ENCODE results near the gene TBX20.

The TBX20 gene, protein sequence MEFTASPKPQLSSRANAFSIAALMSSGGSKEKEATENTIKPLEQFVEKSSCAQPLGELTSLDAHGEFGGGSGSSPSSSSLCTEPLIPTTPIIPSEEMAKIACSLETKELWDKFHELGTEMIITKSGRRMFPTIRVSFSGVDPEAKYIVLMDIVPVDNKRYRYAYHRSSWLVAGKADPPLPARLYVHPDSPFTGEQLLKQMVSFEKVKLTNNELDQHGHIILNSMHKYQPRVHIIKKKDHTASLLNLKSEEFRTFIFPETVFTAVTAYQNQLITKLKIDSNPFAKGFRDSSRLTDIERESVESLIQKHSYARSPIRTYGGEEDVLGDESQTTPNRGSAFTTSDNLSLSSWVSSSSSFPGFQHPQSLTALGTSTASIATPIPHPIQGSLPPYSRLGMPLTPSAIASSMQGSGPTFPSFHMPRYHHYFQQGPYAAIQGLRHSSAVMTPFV

GRCh38 chr7:35253710-35254495 lies at the start of gene TBX20:
Gene TBX20 (minus strand): TSS chr7:35254100. CDS start chr7:35253620, 480 bp downstream.
- DNase-seq = peak; percentile 64

DNA sequence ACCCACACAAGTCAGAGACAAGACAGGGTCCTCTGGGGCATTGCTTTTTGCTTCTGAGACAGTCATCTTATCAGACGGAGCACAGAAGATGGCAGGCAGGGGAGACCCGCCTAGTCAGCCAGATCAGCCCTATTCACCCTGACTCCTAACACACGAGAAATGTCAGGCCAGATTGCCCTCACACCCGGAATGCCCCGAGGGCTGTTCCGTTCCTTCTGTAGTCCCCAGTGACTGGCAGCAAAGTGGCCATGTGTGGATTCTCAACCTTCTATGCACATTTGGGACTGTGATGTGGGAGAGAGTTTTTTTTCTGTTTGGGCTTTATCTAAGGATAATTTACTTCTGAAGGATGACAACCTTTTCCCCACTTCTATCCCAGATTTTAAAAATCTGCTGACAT lies 35.5 kb upstream of the TBX20 start:
- no peak for DNase-seq

- no peak for DNase-seq
These were observed 33.1 kb upstream of the TBX20 start for GRCh38 chr7:35286986-35287385.

GRCh38 chr7:35286422-35286821 lies 32.5 kb upstream of the TBX20 start:
- no peak for DNase-seq

GRCh38 chr7:35285799-35286198 lies 31.9 kb upstream of the TBX20 start:
- DNase-seq = no peak

- DNase-seq = no peak
These were observed 27.0 kb upstream of the TBX20 start for GRCh38 chr7:35280902-35281301.

DNA sequence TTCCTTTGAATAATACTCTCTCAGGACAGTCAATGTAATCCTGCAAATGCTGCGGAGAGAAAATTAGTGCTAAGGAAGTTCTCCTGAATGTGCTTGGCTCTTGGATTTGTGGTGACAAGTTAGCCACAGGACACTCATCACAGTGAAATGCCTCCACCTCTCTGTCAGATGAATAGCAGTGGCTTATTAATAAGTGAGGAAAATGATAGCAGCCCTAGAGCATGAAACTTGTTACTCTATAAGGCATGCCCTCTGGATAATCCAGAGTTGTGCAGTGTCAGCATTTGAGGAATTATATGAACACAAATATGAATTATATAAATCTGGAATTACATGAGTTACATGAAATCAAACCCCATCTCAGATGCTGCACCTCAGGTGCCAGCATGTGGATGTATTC lies 23.5 kb upstream of the TBX20 start:
- no peak for DNase-seq

DNA sequence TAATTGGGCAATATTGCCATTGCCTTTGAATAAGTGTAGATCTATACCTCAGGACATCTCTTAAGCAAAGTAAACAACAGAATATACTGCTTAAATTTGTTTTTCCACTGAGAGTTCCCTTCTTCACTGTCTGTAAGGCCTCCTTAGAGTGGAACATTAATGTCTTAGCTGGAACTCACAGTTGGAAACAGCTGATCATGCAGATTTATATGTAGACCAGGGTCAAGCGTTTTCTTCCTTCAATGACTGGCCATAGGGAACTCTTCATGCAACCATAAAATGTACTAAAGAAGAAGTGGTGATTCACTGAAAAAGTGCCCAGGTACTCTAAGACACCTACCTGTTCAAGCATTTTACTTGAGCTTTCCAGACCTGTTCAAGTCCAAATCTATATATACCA lies 18.3 kb upstream of the TBX20 start:
- DNase-seq = no peak

- no peak for DNase-seq
These were observed 15.1 kb upstream of the TBX20 start for GRCh38 chr7:35268953-35269352.

- DNase-seq = no peak
These were observed 13.5 kb upstream of the TBX20 start for GRCh38 chr7:35267411-35267810.

GRCh38 chr7:35263396-35263795 lies 9.5 kb upstream of the TBX20 start:
- no peak for DNase-seq

- DNase-seq = no peak
These were observed 7.8 kb upstream of the TBX20 start for GRCh38 chr7:35261476-35262285.

GRCh38 chr7:35261041-35261440 lies 7.1 kb upstream of the TBX20 start:
- DNase-seq = no peak

DNA sequence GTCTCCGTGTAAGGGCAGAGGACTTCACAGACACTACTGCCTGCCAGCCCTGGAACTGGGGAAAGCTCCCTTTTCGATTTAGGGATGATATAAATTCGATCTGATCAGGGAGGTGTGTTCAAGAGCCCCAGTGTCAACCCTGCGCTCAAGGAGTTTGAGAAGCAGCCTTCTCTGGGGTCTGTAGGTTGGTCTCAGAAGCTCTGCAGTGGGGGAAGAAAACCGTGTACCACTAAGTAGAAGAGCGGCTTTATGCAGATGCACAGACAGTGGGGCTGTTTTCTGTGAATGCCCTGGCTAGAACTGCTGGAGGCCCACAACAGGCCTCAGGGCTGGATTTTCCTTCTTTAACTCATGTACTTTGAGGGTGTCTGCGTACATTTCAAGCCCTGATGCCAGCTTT lies 6.3 kb upstream of the TBX20 start:
- DNase-seq = no peak

GRCh38 chr7:35259523-35259908 lies 5.6 kb upstream of the TBX20 start:
- DNase-seq = no peak

DNA sequence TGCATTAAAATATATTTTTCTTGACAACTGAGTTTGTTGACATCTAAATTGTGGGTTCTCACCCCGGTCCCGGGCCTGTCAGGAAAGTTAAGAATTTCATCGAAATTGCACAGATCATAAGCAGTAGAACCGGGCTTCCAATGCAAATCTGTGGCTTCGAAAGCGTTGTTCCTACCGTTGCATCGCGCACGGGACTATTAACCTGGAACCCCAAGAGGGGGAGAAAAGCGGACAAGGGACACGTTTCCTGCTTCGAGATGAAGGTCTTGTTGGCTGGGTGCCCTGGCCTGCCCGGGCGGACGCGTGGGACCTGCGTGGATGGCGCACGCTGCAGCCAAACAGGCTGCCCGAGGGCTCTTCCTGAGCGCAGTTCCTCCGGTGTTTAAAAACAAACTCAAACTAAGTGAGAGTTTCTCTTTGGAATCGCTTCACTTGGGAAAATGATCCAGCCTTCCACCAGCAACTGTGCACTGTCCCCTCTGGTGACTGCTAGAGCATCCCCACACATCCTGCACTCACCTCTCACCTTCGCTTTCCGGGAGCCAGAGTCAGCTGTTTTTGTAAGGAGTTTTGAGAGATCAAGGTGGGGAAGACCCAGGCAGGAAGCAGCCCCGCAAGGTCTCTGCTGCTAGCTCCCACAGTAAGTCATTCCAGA lies 5.1 kb upstream of the TBX20 start:
- DNase-seq = no peak

- no peak for DNase-seq
These were observed 4.4 kb upstream of the TBX20 start for GRCh38 chr7:35258125-35258867.

DNA sequence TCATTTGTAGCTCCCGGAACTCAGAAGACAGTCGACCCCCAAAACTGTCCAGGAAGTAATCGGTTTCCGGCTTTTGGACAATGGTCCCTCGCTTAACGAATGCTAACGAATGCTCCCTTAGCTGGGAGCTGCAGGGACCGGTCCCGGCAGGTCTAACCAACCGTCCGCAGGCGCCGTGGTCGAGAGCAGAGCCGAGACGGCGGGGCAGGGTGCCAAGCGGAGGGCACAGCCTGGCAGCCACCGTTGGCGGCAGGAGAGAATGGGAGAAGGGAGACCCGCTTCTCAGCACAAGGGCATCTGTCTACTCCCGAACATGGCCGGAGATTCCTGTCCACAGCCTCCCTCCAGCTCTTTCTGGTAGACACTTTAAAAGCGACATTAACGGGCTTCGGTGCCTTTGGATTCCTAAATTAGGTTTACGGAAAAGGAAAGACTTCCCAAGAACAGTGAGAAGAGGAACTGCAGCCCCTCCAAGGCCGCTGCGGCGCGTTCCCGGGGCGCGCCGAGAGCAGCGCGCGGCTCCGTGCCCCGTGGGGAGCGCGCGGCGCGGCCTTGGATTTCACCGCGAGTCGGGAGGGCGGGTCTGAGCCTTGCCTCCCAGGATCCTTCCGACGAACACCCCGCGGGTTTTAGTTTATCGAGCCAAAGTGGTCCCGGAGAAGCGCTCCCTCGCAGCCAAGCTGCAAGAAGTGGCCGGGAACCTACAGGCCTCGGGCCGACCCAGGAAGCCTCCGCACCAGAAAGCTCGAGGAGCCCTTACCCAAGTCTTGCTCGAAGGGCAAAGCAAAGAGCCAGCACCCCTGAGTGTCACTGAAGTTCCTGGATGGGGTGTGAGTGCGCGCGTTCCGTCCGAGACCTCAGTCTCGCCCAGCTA lies 3.6 kb upstream of the TBX20 start:
- no peak for DNase-seq

- DNase-seq = no peak
These were observed 2.6 kb upstream of the TBX20 start for GRCh38 chr7:35256256-35257175.

Measured in NCI-H510A treated with DMSO at 0.1 percent for 48 hours (cell line).